ENCODE measurements around the gene U2SURP. TPM values are rescaled to one million over a fixed set of nuclear protein-coding genes. Genes with fewer than 3 reads are reported as not detected.

The U2SURP gene
- total RNA-seq, 2 donors from 2014 or later = 26.3 to 33.7 TPM

DNA sequence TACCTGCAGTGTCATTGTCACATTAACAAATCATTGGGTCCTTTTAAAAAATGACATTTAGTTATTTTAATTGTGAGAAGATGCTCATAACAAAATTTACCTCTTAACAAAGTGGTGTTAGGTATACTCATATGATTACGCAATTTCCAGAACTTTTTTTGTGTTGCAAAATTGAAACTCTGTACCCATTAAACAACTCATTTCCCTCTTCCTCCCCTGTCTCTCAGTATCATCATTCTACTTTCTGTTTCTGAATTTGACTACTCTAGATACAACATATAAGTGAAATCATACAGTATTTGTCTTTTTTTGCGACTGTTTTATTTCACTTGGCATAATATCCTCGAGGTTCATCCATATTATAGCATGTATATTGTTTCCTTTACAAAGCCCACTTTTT is 59.5 kb downstream of the U2SURP start:
- TF ChIP-seq, protein P1, sequence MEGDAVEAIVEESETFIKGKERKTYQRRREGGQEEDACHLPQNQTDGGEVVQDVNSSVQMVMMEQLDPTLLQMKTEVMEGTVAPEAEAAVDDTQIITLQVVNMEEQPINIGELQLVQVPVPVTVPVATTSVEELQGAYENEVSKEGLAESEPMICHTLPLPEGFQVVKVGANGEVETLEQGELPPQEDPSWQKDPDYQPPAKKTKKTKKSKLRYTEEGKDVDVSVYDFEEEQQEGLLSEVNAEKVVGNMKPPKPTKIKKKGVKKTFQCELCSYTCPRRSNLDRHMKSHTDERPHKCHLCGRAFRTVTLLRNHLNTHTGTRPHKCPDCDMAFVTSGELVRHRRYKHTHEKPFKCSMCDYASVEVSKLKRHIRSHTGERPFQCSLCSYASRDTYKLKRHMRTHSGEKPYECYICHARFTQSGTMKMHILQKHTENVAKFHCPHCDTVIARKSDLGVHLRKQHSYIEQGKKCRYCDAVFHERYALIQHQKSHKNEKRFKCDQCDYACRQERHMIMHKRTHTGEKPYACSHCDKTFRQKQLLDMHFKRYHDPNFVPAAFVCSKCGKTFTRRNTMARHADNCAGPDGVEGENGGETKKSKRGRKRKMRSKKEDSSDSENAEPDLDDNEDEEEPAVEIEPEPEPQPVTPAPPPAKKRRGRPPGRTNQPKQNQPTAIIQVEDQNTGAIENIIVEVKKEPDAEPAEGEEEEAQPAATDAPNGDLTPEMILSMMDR (IDR thresholded peaks at IDR 0.05) = no peak
- Histone ChIP-seq H3K4me3 (no peak overlapping the region), H3K27ac (no peak overlapping the region), H3K4me1 (no peaks in the 10 kb centered on the region), H3K9me3 (no peaks in the 10 kb centered on the region), H3K27me3 (no peaks in the 10 kb centered on the region), H3K36me3 (peaks cover 31% of the 10 kb centered on the region)
- no peak for DNase-seq (ENCODE audit: low spot score)

GRCh38 chr3:143063018-143063417 is 61.6 kb downstream of the U2SURP start:
- Histone ChIP-seq H3K27me3 (no peaks in the 10 kb centered on the region), H3K36me3 (peaks cover 16% of the 10 kb centered on the region), H3K4me3 (no peak overlapping the region), H3K4me1 (no peaks in the 10 kb centered on the region), H3K27ac (no peak overlapping the region), H3K9me3 (no peaks in the 10 kb centered on the region)
- TF ChIP-seq, protein P1 (IDR thresholded peaks at IDR 0.05) = no peak
- no peak for DNase-seq (ENCODE audit: low spot score)

DNA sequence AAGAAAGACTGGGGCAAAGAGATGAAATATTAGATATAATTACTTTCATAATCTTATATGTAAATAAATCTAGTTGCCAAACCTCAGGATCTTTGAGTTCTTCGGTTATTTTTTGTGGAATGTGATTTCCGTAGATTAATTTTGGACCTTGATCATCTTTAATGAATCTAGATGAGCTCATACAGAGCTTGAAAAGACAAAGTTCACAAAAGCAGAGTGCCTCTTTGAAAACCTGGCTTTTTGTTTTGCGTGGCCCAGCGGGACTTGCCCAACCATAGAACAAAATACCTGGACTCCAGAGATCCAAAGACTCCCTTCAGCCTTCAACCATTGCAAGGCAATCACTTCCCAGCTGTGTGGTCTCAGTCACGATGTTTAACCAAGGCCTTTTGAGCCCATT is 63.4 kb downstream of the U2SURP start:
- no peak for DNase-seq (ENCODE audit: low spot score)
- Histone ChIP-seq H3K4me1 (no peaks in the 10 kb centered on the region), H3K4me3 (no peak overlapping the region), H3K27ac (no peak overlapping the region), H3K27me3 (no peaks in the 10 kb centered on the region), H3K9me3 (no peaks in the 10 kb centered on the region), H3K36me3 (peaks cover 6% of the 10 kb centered on the region)
- TF ChIP-seq, protein P1 (IDR thresholded peaks at IDR 0.05) = no peak

DNA sequence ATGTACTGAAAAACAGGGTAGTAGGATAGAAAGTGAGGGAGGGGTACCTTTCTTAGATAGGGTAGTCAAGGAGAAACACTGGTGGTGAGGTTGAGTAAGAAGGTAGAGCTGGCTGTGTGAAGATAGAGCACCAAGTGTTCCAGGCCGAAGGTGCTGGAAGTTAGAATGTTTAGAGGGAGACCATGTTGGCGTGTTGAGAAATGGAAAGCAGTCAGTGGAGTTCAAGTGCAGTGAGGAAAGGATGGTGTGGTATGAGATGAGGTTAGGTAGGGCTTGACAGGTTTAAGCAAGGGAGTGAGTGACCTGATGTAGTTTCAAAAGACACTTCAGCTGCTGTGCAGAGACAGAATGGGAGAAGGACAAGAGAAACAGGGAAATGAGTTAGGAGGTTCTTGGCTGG is 64.0 kb downstream of the U2SURP start:
- Histone ChIP-seq H3K27me3 (no peaks in the 10 kb centered on the region), H3K9me3 (no peaks in the 10 kb centered on the region), H3K4me1 (no peaks in the 10 kb centered on the region), H3K4me3 (no peak overlapping the region), H3K27ac (no peak overlapping the region), H3K36me3 (peaks cover 6% of the 10 kb centered on the region)
- TF ChIP-seq, protein P1 (IDR thresholded peaks at IDR 0.05) = no peak
- no peak for DNase-seq (ENCODE audit: low spot score)

DNA sequence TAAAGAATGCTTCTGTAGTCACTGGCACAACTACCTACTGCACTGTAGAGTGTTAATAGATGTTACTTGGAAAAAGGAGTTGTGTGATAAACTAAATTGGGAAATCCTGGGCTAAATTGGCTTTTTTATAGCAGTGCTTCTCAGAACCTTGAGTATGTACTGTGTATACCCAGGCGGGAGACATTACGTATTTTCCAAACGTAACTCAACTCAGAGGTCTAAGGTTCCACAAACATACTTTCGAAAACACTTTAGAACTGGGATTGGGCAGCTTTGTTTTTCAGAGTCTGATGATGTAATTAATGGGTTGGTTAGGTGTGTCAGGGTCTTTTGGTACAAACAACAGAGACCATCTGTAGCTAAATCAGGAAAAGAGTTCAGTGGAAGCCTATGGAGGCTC is 64.7 kb downstream of the U2SURP start:
- TF ChIP-seq, protein P1 (IDR thresholded peaks at IDR 0.05) = no peak
- no peak overlapping the region for H3K4me3 ChIP-seq
- H3K4me1 ChIP-seq = no peaks in the 10 kb centered on the region
- no peaks in the 10 kb centered on the region for H3K9me3 ChIP-seq
- DNase-seq (ENCODE audit: low spot score) = no peak
- H3K27ac ChIP-seq = no peak overlapping the region
- H3K27me3 ChIP-seq = no peaks in the 10 kb centered on the region
- H3K36me3 ChIP-seq = peaks cover 6% of the 10 kb centered on the region

DNA sequence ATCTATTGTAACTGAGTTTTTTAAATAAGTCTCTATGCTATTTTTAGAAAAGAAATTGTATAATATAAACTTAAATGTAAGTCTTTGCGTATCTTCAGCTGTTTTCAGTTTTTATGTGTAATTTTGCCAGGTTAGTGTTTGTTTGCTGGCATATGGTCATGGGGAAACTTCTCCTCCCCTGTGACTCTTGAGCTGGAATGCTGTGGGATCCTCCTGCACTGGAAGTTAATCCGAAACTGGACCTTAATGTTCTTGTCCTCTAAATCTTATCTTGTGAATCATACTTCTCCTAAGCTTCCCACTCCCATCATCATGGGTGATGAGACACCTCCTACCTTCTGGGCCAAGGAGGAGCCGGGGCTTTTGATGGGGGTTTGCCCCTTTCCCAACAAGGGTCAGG is 65.8 kb downstream of the U2SURP start:
- no peak overlapping the region for H3K4me3 ChIP-seq
- no peak overlapping the region for H3K27ac ChIP-seq
- peaks cover 6% of the 10 kb centered on the region for H3K36me3 ChIP-seq
- TF ChIP-seq, protein P1 (IDR thresholded peaks at IDR 0.05) = no peak
- no peak for DNase-seq (ENCODE audit: low spot score)
- no peaks in the 10 kb centered on the region for H3K27me3 ChIP-seq
- no peaks in the 10 kb centered on the region for H3K9me3 ChIP-seq
- H3K4me1 ChIP-seq = no peaks in the 10 kb centered on the region
